Thymus (tissue), 11 donors: ENCODE results near the gene COL1A1. TPM values are rescaled to one million over a fixed set of nuclear protein-coding genes. Genes with fewer than 3 reads are reported as not detected.

Source experiments
- DNase-seq, 9 donors: peaks; one replicate each; pipeline ENCODE4 v3.0.0-alpha.2; 2013; ENCODE audit warnings: low spot score in 9 of 9, low read depth in 6 of 9, missing footprints in 1 of 9
- H3K27ac ChIP-seq, 2 donors: one replicate each; pipeline ENCODE4 v1.5.1; 2013; ENCODE audit warnings: control low read depth in 1 of 2, low read depth in 1 of 2, low read length in 1 of 2, mild to moderate bottlenecking in 1 of 2, moderate library complexity in 1 of 2
- H3K27me3 ChIP-seq, 2 donors: one replicate each; pipeline ENCODE4 v1.5.1; 2013; ENCODE audit warnings: low read length in 1 of 2; ENCODE audit not compliant: control insufficient read depth in 2 of 2, insufficient read depth in 1 of 2
- H3K36me3 ChIP-seq, 2 donors: one replicate each; pipeline ENCODE4 v1.5.1; 2013; ENCODE audit warnings: low read length in 1 of 2, mild to moderate bottlenecking in 1 of 2, moderate library complexity in 1 of 2; ENCODE audit not compliant: control insufficient read depth in 2 of 2, insufficient read depth in 2 of 2
- H3K4me1 ChIP-seq, 2 donors: one replicate each; pipeline ENCODE4 v1.5.1; 2013; ENCODE audit warnings: low read length in 2 of 2; ENCODE audit not compliant: control insufficient read depth in 2 of 2, insufficient read depth in 2 of 2
- H3K4me3 ChIP-seq, 2 donors: one replicate each; pipeline ENCODE4 v1.5.1; 2013; ENCODE audit warnings: low read length in 2 of 2, control low read depth in 1 of 2, mild to moderate bottlenecking in 1 of 2
- H3K9me3 ChIP-seq, 2 donors: one replicate each; pipeline ENCODE4 v1.5.1; 2013; ENCODE audit warnings: low read length in 1 of 2, mild to moderate bottlenecking in 1 of 2; ENCODE audit not compliant: control insufficient read depth in 2 of 2, insufficient read depth in 1 of 2
- WGBS: extraction: QIAGEN DNeasy Blood & Tissue Kit; methylation state at CpG from one replicate; pipeline ENCODE4 v1.1.7; 2013; 5-methylcytosine and 5-hydroxymethylcytosine counted together
- polyA plus RNA-seq: library from polyadenylated mRNA; stranded (reverse); fragments of 200-250 nt; gene quantifications from one replicate; pipeline ENCODE4 v1.2.3, GENCODE V29; 2013
- total RNA-seq: library from RNA; stranded (reverse); fragments of 120-200 nt; gene quantifications from one replicate; pipeline ENCODE4 v1.2.4, GENCODE V29; 2013
- donor health status: healthy.

The COL1A1 gene
- total and polyA plus RNA-seq, 2 donors = 14.4 to 29.5 TPM

DNA sequence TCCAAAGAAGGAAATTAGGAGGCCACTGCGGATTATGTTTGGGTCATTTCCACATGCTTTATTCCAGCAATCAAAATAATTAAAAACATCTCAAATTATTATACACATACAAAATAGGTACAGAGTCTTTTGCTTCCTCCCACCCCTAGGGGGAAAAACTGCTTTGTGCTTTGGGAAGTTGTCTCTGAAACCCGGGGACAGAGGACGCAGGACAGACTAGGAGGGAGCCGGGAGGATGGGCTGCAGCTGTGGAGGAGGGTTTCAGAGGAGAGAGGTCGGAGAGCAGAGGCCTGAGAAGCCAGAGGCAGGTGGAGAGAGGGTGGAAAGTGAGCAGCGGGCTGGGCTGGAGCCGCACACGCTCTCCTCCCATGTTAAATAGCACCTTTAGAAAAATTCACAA, 17.4 kb downstream of the COL1A1 start:
- 29% methylated on average over 8 of the region's 8 CpGs for WGBS

DNA sequence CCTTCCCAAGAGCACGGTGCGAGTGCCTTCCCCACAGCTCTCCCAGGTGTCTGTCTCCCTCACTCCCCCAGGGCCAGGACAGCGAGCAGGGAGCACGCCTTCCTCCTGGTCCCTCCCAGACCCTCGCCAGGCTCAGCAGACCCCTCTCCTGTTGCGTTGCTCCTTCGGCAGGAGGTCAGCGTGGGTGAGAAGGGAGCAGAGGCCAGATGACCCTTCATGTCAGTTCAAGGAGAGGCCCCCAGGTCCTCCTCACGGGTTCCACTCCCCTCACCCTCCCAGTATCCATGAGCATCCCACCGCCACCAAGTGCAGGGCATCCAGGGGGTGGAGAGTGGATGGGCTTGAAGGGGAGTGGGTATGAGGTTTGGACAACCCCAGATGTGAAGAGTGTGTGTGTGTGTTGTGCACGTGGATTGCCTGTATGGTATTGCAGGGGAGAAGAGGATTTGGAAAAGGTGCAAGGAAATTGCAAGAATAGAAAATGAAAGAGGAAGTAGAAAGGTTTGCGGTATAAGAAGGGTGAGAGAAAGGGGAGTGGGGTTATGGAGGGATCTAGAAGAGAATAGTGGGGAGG, 17.9 kb downstream of the COL1A1 start:
- no peak overlapping the region for H3K27ac ChIP-seq
- H3K36me3 ChIP-seq = no peaks in the 10 kb centered on the region
- WGBS = 68% methylated on average over 12 of the region's 12 CpGs
- H3K4me3 ChIP-seq = no peak overlapping the region
- DNase-seq = peak in 1 of 9 donors; percentile 26
- peaks cover 3 to 25% of the 10 kb centered on the region in 2 donors for H3K4me1 ChIP-seq
- no peaks in the 10 kb centered on the region for H3K9me3 ChIP-seq
- H3K27me3 ChIP-seq = no peaks in the 10 kb centered on the region

More for the DNA sequence above, 17.4 kb downstream of the COL1A1 start:
- Histone ChIP-seq H3K27ac (no peak overlapping the region), H3K36me3 (no peaks in the 10 kb centered on the region), H3K27me3 (no peaks in the 10 kb centered on the region), H3K4me3 (no peak overlapping the region), H3K9me3 (no peaks in the 10 kb centered on the region), H3K4me1 (peaks cover 3 to 25% of the 10 kb centered on the region in 2 donors)
- DNase-seq = no peak

DNA sequence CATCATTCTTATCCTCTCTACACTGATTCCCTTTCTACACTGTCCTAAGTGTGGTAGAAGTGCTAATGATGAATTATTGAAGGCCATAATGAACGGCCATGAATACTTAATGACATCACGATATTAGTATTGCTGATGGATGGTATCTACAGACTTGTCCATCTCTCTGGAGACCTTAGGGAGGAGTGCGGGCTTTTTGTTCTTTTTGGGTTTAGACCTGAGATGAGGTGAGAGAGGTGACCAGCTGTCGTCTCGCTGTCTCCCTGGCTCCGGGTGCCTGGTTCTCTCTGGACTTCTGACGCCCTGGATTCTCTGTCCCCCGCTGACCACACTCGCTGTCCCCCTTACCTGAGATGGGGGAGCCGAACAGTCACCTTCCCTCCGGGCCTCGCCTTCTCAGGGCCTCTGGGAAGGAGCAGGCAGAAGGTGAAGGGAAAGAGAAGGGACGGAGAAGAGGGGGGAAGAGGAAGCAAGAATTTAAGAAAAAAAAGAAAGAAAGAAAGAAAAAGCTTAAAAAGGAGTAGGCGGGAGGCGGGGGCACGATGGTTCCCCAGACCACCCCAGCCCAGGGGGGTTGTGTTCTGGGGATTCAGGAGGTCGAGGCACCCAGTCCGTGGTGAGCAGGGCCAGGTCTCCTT, 18.5 kb downstream of the COL1A1 start:
- H3K4me1 ChIP-seq = peaks cover 3 to 30% of the 10 kb centered on the region in 2 donors

DNA sequence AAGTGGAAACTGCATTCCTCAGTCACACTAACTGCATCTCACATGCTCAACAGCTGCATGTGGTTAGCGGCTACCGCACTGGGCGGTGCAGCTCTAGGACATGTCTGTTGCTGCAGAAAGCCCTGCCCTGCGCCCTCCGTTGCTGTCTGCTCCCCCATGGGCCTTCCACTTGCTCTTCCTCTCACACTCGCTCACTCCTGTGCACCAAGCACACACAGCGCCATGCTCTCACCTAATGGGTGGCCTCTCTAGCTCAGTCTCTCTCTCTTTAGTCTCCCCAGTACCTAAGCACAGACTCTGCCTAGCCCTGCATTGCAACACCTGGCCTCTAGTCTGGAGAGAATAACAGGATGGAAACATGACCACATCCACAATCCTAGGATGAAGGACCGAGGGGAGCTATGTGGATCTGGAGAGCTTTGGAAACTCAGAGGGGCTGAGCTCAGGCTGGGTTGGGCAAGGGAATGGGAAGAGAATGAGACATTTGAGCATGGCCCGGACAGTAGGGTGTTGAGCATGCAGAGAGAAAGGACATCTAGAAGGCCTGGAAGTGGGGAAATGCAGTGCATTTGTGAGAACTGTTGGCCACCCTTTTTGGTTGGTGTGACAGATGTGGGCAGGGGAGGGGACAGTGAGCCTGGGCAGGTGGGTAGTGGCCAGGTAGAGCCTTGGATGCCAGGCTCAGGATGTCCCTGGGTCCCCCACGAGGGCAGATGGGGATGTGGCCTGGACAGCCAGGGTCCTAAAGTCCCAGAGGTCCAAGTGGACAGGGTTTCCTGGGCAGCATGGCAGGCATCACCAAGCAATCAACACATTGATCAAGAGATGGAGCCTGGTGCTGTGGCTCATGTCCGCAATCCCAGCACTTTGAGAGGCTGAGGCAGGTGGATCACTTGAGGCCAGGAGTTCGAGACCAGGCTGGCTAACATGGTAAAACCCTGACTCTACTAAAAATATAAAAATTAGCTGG, 19.6 kb downstream of the COL1A1 start:
- Histone ChIP-seq H3K4me3 (no peak overlapping the region), H3K36me3 (no peaks in the 10 kb centered on the region), H3K4me1 (peaks cover 3 to 36% of the 10 kb centered on the region in 2 donors), H3K9me3 (no peaks in the 10 kb centered on the region), H3K27me3 (peaks cover 0 to 2% of the 10 kb centered on the region in 2 donors), H3K27ac (no peak overlapping the region)
- no peak for DNase-seq
- WGBS = 92% methylated on average over 12 of the region's 12 CpGs

More for the DNA sequence above, 18.5 kb downstream of the COL1A1 start:
- Histone ChIP-seq H3K36me3 (no peaks in the 10 kb centered on the region), H3K4me3 (no peak overlapping the region), H3K9me3 (no peaks in the 10 kb centered on the region), H3K27ac (no peak overlapping the region), H3K27me3 (no peaks in the 10 kb centered on the region)
- DNase-seq = no peak
- WGBS = 94% methylated on average over 18 of the region's 18 CpGs

DNA sequence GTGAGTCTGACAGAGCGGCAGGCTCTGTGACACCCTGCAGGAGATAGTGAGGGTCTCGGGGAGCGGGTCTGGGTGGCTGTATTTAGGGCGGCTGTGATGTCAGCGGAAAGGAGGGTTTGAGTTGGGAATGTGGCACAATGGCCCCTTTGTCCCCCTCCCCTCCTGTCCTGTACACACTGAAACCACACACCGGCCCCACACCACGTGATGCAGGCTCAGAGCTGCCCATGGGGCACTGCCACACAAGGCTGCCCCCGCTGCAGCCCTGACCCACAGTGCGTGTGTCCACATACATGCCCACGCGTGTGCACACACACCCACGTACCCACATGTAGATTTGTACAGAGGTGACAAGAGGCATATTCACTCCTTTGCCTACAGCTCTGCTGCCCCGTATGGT, 20.3 kb downstream of the COL1A1 start:
- Histone ChIP-seq H3K9me3 (no peaks in the 10 kb centered on the region), H3K27ac (no peak overlapping the region), H3K36me3 (no peaks in the 10 kb centered on the region), H3K27me3 (peaks cover 0 to 2% of the 10 kb centered on the region in 2 donors), H3K4me1 (peaks cover 3 to 36% of the 10 kb centered on the region in 2 donors), H3K4me3 (no peak overlapping the region)
- DNase-seq = no peak
- 96% methylated on average over 13 of the region's 13 CpGs for WGBS

DNA sequence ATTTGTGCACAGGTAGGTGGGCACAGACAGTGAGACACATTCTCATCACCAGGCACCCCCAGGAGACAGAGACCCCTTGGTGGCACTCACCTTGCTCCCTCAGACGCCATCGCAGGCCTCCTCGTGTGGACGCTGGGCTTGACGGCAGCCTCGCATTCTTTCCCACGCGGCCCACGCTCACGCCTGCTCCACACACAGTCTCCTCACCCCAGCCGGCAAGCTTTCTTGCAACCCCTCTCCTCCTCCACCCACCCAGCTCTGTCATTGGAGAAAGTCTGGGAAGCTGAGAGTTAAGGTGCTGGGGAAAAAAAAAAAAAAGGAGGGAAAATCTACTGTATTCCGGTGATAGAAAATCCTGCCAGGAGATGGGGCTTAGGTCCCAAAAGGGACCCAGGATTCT, 20.8 kb downstream of the COL1A1 start:
- H3K4me3 ChIP-seq = no peak overlapping the region
- no peak overlapping the region for H3K27ac ChIP-seq
- no peak for DNase-seq
- peaks cover 3 to 36% of the 10 kb centered on the region in 2 donors for H3K4me1 ChIP-seq
- no peaks in the 10 kb centered on the region for H3K9me3 ChIP-seq
- H3K36me3 ChIP-seq = no peaks in the 10 kb centered on the region
- peaks cover 0 to 2% of the 10 kb centered on the region in 2 donors for H3K27me3 ChIP-seq
- WGBS = 95% methylated on average over 12 of the region's 12 CpGs

DNA sequence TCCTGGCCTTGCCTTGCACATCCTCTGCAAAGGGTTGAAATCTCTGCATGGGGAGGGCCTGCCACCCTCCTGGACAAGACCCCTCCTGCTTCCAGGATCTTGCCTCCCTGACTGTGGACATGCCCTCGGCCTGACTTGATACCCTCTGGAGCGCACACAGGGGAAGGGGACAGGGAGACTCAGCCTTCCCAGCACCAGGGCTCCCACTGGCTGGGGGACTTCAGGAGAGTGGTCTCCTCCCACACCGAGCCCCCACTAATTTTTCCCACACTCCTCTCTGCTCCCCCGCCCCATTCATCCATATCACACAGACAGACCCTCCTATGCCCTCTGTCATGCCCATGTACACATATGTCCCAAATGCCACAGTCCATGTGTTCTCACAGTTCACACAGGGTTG, 21.3 kb downstream of the COL1A1 start:
- H3K27ac ChIP-seq = no peak overlapping the region
- peaks cover 3 to 36% of the 10 kb centered on the region in 2 donors for H3K4me1 ChIP-seq
- no peaks in the 10 kb centered on the region for H3K36me3 ChIP-seq
- peaks cover 0 to 2% of the 10 kb centered on the region in 2 donors for H3K27me3 ChIP-seq
- no peak overlapping the region for H3K4me3 ChIP-seq
- WGBS = over 99% methylated on average over 4 of the region's 4 CpGs
- no peaks in the 10 kb centered on the region for H3K9me3 ChIP-seq
- no peak for DNase-seq

DNA sequence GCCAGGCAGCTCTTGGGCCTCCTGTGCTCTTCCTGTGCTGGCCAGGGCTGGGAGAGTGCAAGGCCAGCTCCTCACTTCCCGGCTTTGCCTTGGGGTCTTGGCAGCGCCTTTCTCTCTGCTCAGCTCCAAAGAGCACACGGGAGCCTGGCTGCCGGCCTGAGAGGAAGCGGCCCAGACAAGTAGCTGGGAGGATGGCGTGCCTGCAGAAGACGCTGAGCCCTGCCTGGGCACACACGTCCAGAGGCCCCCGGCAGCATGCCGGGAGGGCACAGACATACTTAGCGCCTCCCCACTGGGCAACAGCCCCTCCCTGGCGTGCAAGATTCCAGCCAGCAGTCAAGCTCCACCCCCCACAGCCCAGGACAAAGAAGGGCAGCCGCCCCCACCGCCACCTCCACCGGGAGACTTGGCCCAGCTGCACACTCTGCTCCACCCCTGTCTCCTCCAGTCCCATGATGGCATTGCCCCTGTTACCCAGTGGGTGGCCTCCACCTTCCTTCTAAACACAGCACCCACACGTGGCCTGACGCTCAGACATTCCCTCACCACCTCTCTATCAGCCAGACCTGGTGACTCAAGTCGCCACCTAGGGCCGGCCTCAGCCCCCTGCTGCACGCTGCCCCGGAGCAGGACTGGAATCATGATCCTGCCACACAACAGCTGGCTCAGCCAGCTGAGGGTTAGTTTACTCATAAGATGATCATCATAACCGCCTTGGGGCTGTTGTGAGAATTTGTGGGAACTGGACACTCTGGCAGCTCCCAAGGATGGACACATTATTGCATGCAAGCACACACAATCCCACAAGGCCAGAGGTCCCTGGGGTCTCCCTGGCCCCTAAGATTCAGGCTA, 23.2 kb downstream of the COL1A1 start:
- no peaks in the 10 kb centered on the region for H3K9me3 ChIP-seq

More for the DNA sequence above, 23.2 kb downstream of the COL1A1 start:
- Histone ChIP-seq H3K4me3 (no peak overlapping the region), H3K27me3 (peaks cover 0 to 2% of the 10 kb centered on the region in 2 donors), H3K27ac (no peak overlapping the region), H3K4me1 (peaks cover 0 to 18% of the 10 kb centered on the region in 2 donors), H3K36me3 (no peaks in the 10 kb centered on the region)
- peak in 1 of 9 donors; percentile 42 for DNase-seq
- WGBS = 42% methylated on average over 22 of the region's 22 CpGs
